Endodermal cell (in vitro differentiated cells): ENCODE measurements around the gene TTLL11. TPM values are rescaled to one million over a fixed set of nuclear protein-coding genes. Genes with fewer than 3 reads are reported as not detected.

Experiments
- DNase-seq: peaks from one replicate; pipeline ENCODE4 v3.0.0-alpha.2; 2017
- H3K27ac ChIP-seq: 2 replicates; pipeline ENCODE4 v1.5.1; 2013; ENCODE audit warnings: mild to moderate bottlenecking, low read depth, low read length, moderate library complexity
- H3K27me3 ChIP-seq: 2 replicates; pipeline ENCODE4 v1.6.1; 2013; ENCODE audit warnings: mild to moderate bottlenecking, low read length, moderate library complexity; ENCODE audit not compliant: insufficient read depth, control insufficient read depth, poor library complexity, severe bottlenecking
- H3K36me3 ChIP-seq: 2 replicates; pipeline ENCODE4 v1.7.0; 2013; ENCODE audit warnings: mild to moderate bottlenecking, low read length, moderate library complexity; ENCODE audit not compliant: control insufficient read depth, insufficient read depth
- H3K4me1 ChIP-seq: one replicate; pipeline ENCODE4 v1.7.0; 2013; ENCODE audit warnings: low read length; ENCODE audit not compliant: control insufficient read depth, insufficient read depth
- H3K4me3 ChIP-seq: 2 replicates; pipeline ENCODE4 v1.5.1; 2013; ENCODE audit warnings: mild to moderate bottlenecking, low read length, moderate library complexity
- H3K9ac ChIP-seq: 2 replicates; pipeline ENCODE4 v1.6.1; 2013; ENCODE audit warnings: mild to moderate bottlenecking, low read length, moderate library complexity; ENCODE audit not compliant: poor library complexity, severe bottlenecking; ENCODE audit errors: extremely low read depth
- H3K9me3 ChIP-seq: 2 replicates; pipeline ENCODE4 v1.6.1; 2013; ENCODE audit warnings: mild to moderate bottlenecking, low read length, moderate library complexity; ENCODE audit not compliant: control insufficient read depth
- H3K27ac Mint-ChIP-seq: 2 replicates; pipeline ENCODE4 v1.8.0; 2020; ENCODE audit warnings: mixed read lengths
- H3K27me3 Mint-ChIP-seq: 2 replicates; pipeline ENCODE4 v1.8.0; 2021; ENCODE audit warnings: mild to moderate bottlenecking, mixed read lengths; ENCODE audit not compliant: insufficient read depth
- H3K36me3 Mint-ChIP-seq: 2 replicates; pipeline ENCODE4 v1.8.0; 2020; ENCODE audit warnings: low read depth, mixed read lengths
- H3K4me1 Mint-ChIP-seq: 2 replicates; pipeline ENCODE4 v1.8.0; 2020; ENCODE audit warnings: mixed read lengths
- H3K4me3 Mint-ChIP-seq: 2 replicates; pipeline ENCODE4 v1.8.0; 2020; ENCODE audit warnings: mild to moderate bottlenecking, moderate library complexity, mixed read lengths
- H3K9me3 Mint-ChIP-seq: 2 replicates; pipeline ENCODE4 v1.8.0; 2020; ENCODE audit warnings: mild to moderate bottlenecking, mixed read lengths
- CTCF ChIP-seq: fragments of 200-600 bp; sonication (generic); conservative IDR thresholded peaks from 2 replicates; pipeline ENCODE4 v1.5.0; 2021; ENCODE audit warnings: antibody characterized with exemption, mild to moderate bottlenecking
- WGBS, 2 experiments: methylation state at CpG; one replicate each; pipeline versions ENCODE4 v1.1.5 to v1.1.7; 2013; ENCODE audit warnings: missing lambda C conversion rate in 2 of 2, mixed read lengths in 1 of 2; ENCODE audit not compliant: insufficient coverage in 1 of 2, insufficient read length in 1 of 2; 5-methylcytosine and 5-hydroxymethylcytosine counted together
- total RNA-seq, 2 donors: library from RNA; stranded (reverse); fragmentation: NEBNext Ultra II Directional in 1 of 2; extraction: Animal tissue kit (Norgen Biotek cat#: 25700) in 1 of 2; gene quantifications; 2 replicates in 1 of 2; 3 replicates in 1 of 2; pipeline ENCODE4 v1.2.1, GENCODE V29; 2021

The TTLL11 gene
- total RNA-seq, 2 donors from 2014 or later: 0.68 TPM; not detected in 1

- TF ChIP-seq CTCF: no peak
- no peaks in the 10 kb centered on the region for H3K9me3 Mint-ChIP-seq
- Histone ChIP-seq H3K4me1 (no peaks in the 10 kb centered on the region), H3K9ac (no peak overlapping the region), H3K4me3 (no peak overlapping the region), H3K27ac (peak overlapping the region; percentile 82), H3K27me3 (no peaks in the 10 kb centered on the region), H3K36me3 (peaks cover 20% of the 10 kb centered on the region), H3K9me3 (no peaks in the 10 kb centered on the region)
- no peak overlapping the region for H3K4me3 Mint-ChIP-seq
- H3K4me1 Mint-ChIP-seq: peaks cover 13% of the 10 kb centered on the region
- peak; percentile 65 for DNase-seq
- no peak overlapping the region for H3K27ac Mint-ChIP-seq
- peaks cover 35% of the 10 kb centered on the region for H3K36me3 Mint-ChIP-seq
- H3K27me3 Mint-ChIP-seq: no peaks in the 10 kb centered on the region
- 75 to 84% methylated on average over 13 to 26 of the region's 26 CpGs for WGBS, 2 experiments
Measured at GRCh38 chr9:121783521-121784507, 309.3 kb downstream of the TTLL11 start.

DNA sequence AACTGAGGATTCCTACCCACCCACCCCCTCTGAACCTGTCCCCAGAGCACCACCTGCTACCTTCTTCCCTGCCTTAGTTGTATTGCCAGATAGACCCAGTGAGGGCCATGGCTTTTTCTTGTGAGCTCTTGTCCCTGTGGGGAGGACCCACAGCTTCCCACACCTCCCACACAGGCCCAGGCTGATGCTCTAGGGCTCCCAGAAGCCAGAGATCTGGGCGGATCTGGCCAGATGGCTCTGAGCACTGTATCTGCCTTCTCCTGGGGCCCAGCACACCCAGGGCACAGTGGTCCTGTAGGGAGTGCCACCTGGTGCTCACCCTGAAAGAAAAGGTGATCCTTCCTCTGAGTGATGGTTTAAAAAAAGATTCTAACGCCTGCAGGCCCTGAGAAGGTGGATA, 310.0 kb downstream of the TTLL11 start:
- peaks cover 27% of the 10 kb centered on the region for H3K36me3 ChIP-seq
- peaks cover 13% of the 10 kb centered on the region for H3K4me1 Mint-ChIP-seq
- H3K27me3 ChIP-seq: no peaks in the 10 kb centered on the region
- peak overlapping the region; percentile 82 for H3K27ac ChIP-seq
- no peak overlapping the region for H3K4me3 ChIP-seq
- H3K9ac ChIP-seq: no peak overlapping the region
- peaks cover 41% of the 10 kb centered on the region for H3K36me3 Mint-ChIP-seq
- no peak overlapping the region for H3K4me3 Mint-ChIP-seq
- 88% methylated on average over 2 of the region's 2 CpGs; no CpG with 5 or more reads in 1 of the 2 experiments for WGBS, 2 experiments
- peaks cover 1% of the 10 kb centered on the region for H3K9me3 Mint-ChIP-seq
- no peaks in the 10 kb centered on the region for H3K4me1 ChIP-seq
- DNase-seq: peak; percentile 46
- H3K9me3 ChIP-seq: peaks cover 5% of the 10 kb centered on the region
- H3K27me3 Mint-ChIP-seq: no peaks in the 10 kb centered on the region
- no peak overlapping the region for H3K27ac Mint-ChIP-seq
- TF ChIP-seq CTCF: no peak

DNA sequence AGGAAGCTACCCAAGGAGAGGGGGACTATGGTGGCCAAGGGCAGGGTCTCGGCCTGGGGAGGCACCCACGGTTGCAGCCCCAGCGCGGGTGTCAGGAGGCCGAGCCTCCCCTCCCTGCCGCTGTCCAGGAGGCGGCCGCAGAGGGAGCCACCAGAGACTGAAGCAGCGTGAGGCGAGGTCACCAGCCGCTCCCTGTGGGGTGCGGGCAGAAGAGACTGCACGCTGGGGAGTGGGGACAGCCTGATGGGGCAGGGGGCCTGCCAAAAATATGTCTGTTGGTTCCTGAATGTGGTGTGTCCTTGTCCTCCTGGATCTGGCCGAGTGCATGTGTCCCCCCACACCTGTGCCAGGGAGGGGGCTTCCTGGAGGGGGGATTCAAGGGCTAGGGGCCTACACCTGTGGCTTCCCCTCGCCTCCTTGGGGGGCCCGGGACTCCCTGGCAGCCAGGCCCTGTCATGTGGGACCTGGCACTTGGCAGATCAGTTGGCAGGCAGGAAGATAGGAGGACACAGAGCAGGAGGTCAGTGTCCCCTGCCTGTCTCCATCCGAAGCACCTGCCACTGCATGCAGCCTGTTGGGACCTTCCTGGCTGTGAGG, 310.5 kb downstream of the TTLL11 start:
- H3K27ac Mint-ChIP-seq: no peak overlapping the region

More for the DNA sequence above, 310.5 kb downstream of the TTLL11 start:
- Mint-ChIP-seq H3K36me3 (peaks cover 46% of the 10 kb centered on the region), H3K4me3 (no peak overlapping the region), H3K27me3 (no peaks in the 10 kb centered on the region), H3K4me1 (peaks cover 13% of the 10 kb centered on the region), H3K9me3 (peaks cover 1% of the 10 kb centered on the region)
- DNase-seq: peak; percentile 35
- Histone ChIP-seq H3K4me3 (no peak overlapping the region), H3K27me3 (no peaks in the 10 kb centered on the region), H3K4me1 (no peaks in the 10 kb centered on the region), H3K27ac (peak overlapping the region; percentile 82), H3K9ac (no peak overlapping the region), H3K36me3 (peaks cover 32% of the 10 kb centered on the region), H3K9me3 (peaks cover 5% of the 10 kb centered on the region)
- TF ChIP-seq CTCF: no peak
- 81 to 95% methylated on average over 5 to 17 of the region's 17 CpGs for WGBS, 2 experiments
